ENCODE data around the gene IDH3G. TPM values are rescaled to one million over a fixed set of nuclear protein-coding genes. Genes with fewer than 3 reads are reported as not detected.
A peak's percentile ranks its signal among the peaks of the same experiment; 100 is the strongest.
"Not testable (repeated sequence)": the region's sequence is repeated elsewhere in the genome, so short reads cannot be mapped to it uniquely, and the experiment has no call there.

IDH3G gene
- total and polyA plus RNA-seq, 2 donors (not counting 1 experiment from before 2014, with no cell fraction given) = 44.6 to 55.7 TPM

- DNase-seq (ENCODE audit: low read depth in 2 of 2) = peak; percentile 11 to 69
- not testable (repeated sequence) for H3K9ac ChIP-seq (ENCODE audit: insufficient read depth, low read length); H3K36me3 ChIP-seq (ENCODE audit: control insufficient read depth, insufficient read depth, low read length); H3K27ac ChIP-seq (ENCODE audit: insufficient read depth, low read length); H3K9me3 ChIP-seq (ENCODE audit: control insufficient read depth, insufficient read depth, low read depth, low read length); H3K79me2 ChIP-seq (ENCODE audit: control insufficient read depth, insufficient read depth, low read length); H3K4me1 ChIP-seq (ENCODE audit: control insufficient read depth, extremely low read depth, insufficient read depth, low read length); H2AFZ ChIP-seq (ENCODE audit: low read length); H4K20me1 ChIP-seq (ENCODE audit: control insufficient read depth, extremely low read depth, insufficient read depth, low read length); H3K4me2 ChIP-seq (ENCODE audit: extremely low read depth, insufficient read depth, low read length); H3K27me3 ChIP-seq (ENCODE audit: control insufficient read depth, insufficient read depth, low read length); H3K4me3 ChIP-seq (replicated peaks in 1 of 4; ENCODE audit: control extremely low read depth in 1 of 4, insufficient read depth in 1 of 4, low read depth in 3 of 4, low read length in 4 of 4)
- TF ChIP-seq CTCF (conservative IDR thresholded peaks at IDR 0.05 in 1 of 2, IDR thresholded peaks at IDR 0.05 in 1 of 2; ENCODE audit: low read depth in 1 of 2, low read length in 2 of 2) = peak in 1 of 2 donors; percentile 1
Observed at GRCh38 chrX:153743468-153744209, 50.5 kb downstream of the IDH3G start.

GRCh38 chrX:153742796-153743467 lies 51.2 kb downstream of the IDH3G start:
- H3K4me3 ChIP-seq (replicated peaks in 1 of 4; ENCODE audit: control extremely low read depth in 1 of 4, insufficient read depth in 1 of 4, low read depth in 3 of 4, low read length in 4 of 4); H2AFZ ChIP-seq (ENCODE audit: low read length); H4K20me1 ChIP-seq (ENCODE audit: control insufficient read depth, extremely low read depth, insufficient read depth, low read length); H3K79me2 ChIP-seq (ENCODE audit: control insufficient read depth, insufficient read depth, low read length); H3K27ac ChIP-seq (ENCODE audit: insufficient read depth, low read length); DNase-seq (ENCODE audit: low read depth in 2 of 2); H3K4me1 ChIP-seq (ENCODE audit: control insufficient read depth, extremely low read depth, insufficient read depth, low read length); H3K36me3 ChIP-seq (ENCODE audit: control insufficient read depth, insufficient read depth, low read length); H3K27me3 ChIP-seq (ENCODE audit: control insufficient read depth, insufficient read depth, low read length); H3K9ac ChIP-seq (ENCODE audit: insufficient read depth, low read length); H3K4me2 ChIP-seq (ENCODE audit: extremely low read depth, insufficient read depth, low read length); H3K9me3 ChIP-seq (ENCODE audit: control insufficient read depth, insufficient read depth, low read depth, low read length): not testable (repeated sequence)

- not testable (repeated sequence) for H3K36me3 ChIP-seq (ENCODE audit: control insufficient read depth, insufficient read depth, low read length); H3K4me1 ChIP-seq (ENCODE audit: control insufficient read depth, extremely low read depth, insufficient read depth, low read length); H3K79me2 ChIP-seq (ENCODE audit: control insufficient read depth, insufficient read depth, low read length); DNase-seq (ENCODE audit: low read depth in 2 of 2); H4K20me1 ChIP-seq (ENCODE audit: control insufficient read depth, extremely low read depth, insufficient read depth, low read length); H3K9ac ChIP-seq (ENCODE audit: insufficient read depth, low read length); H3K27ac ChIP-seq (ENCODE audit: insufficient read depth, low read length); H3K4me2 ChIP-seq (ENCODE audit: extremely low read depth, insufficient read depth, low read length); H3K4me3 ChIP-seq (replicated peaks in 1 of 4; ENCODE audit: control extremely low read depth in 1 of 4, insufficient read depth in 1 of 4, low read depth in 3 of 4, low read length in 4 of 4); H3K27me3 ChIP-seq (ENCODE audit: control insufficient read depth, insufficient read depth, low read length); H3K9me3 ChIP-seq (ENCODE audit: control insufficient read depth, insufficient read depth, low read depth, low read length); H2AFZ ChIP-seq (ENCODE audit: low read length)
Observed at GRCh38 chrX:153742111-153742510, 52.1 kb downstream of the IDH3G start.

GRCh38 chrX:153741446-153741845 lies 52.7 kb downstream of the IDH3G start:
- H3K27ac ChIP-seq (ENCODE audit: insufficient read depth, low read length) = no peak overlapping the region
- no peaks in the 10 kb centered on the region for H3K4me1 ChIP-seq (ENCODE audit: control insufficient read depth, extremely low read depth, insufficient read depth, low read length)
- no peak for DNase-seq (ENCODE audit: low read depth in 2 of 2)

More at GRCh38 chrX:153741446-153741845, 52.7 kb downstream of the IDH3G start:
- H3K36me3 ChIP-seq (ENCODE audit: control insufficient read depth, insufficient read depth, low read length) = no peaks in the 10 kb centered on the region
- H4K20me1 ChIP-seq (ENCODE audit: control insufficient read depth, extremely low read depth, insufficient read depth, low read length) = no peaks in the 10 kb centered on the region
- H3K9ac ChIP-seq (ENCODE audit: insufficient read depth, low read length) = no peak overlapping the region
- no peak overlapping the region for H3K4me3 ChIP-seq (replicated peaks in 1 of 4; ENCODE audit: control extremely low read depth in 1 of 4, insufficient read depth in 1 of 4, low read depth in 3 of 4, low read length in 4 of 4)
- no peaks in the 10 kb centered on the region for H3K9me3 ChIP-seq (ENCODE audit: control insufficient read depth, insufficient read depth, low read depth, low read length)
- H2AFZ ChIP-seq (ENCODE audit: low read length) = no peak overlapping the region
- TF ChIP-seq EZH2 (IDR thresholded peaks at IDR 0.05; ENCODE audit: low read length, missing control alignments) (no peak), CTCF (conservative IDR thresholded peaks at IDR 0.05 in 1 of 2, IDR thresholded peaks at IDR 0.05 in 1 of 2; ENCODE audit: low read depth in 1 of 2, low read length in 2 of 2) (no peak)
- no peaks in the 10 kb centered on the region for H3K27me3 ChIP-seq (ENCODE audit: control insufficient read depth, insufficient read depth, low read length)
- no peak overlapping the region for H3K4me2 ChIP-seq (ENCODE audit: extremely low read depth, insufficient read depth, low read length)
- H3K79me2 ChIP-seq (ENCODE audit: control insufficient read depth, insufficient read depth, low read length) = no peaks in the 10 kb centered on the region

All from fibroblast of lung (primary cell).